Hepatocyte (in vitro differentiated cells): ENCODE measurements around the gene ARMC8. TPM values are rescaled to one million over a fixed set of nuclear protein-coding genes. Genes with fewer than 3 reads are reported as not detected.

Source experiments
- DNase-seq: peaks from one replicate; pipeline ENCODE4 v3.0.0-alpha.2; 2016; ENCODE audit warnings: low spot score
- H2AFZ ChIP-seq: fragments of 200-600 bp; sonication (generic); 2 replicates; pipeline ENCODE4 v1.6.0; 2016; ENCODE audit warnings: antibody characterized with exemption, mild to moderate bottlenecking
- H3K27ac ChIP-seq: fragments of 200-600 bp; sonication (generic); 2 replicates; pipeline ENCODE4 v1.5.1; 2016; ENCODE audit warnings: mild to moderate bottlenecking
- H3K27me3 ChIP-seq: fragments of 200-600 bp; sonication (generic); 2 replicates; pipeline ENCODE4 v1.6.1; 2016
- H3K36me3 ChIP-seq: fragments of 200-600 bp; sonication (generic); replicated peaks from 2 replicates; pipeline ENCODE4 v1.5.1; 2016; ENCODE audit warnings: low read depth; ENCODE audit not compliant: insufficient read depth
- H3K4me1 ChIP-seq: fragments of 200-600 bp; sonication (generic); 2 replicates; pipeline ENCODE4 v1.5.1; 2016; ENCODE audit warnings: mild to moderate bottlenecking, moderate library complexity; ENCODE audit not compliant: insufficient read depth
- H3K4me2 ChIP-seq: fragments of 200-600 bp; sonication (generic); 2 replicates; pipeline ENCODE4 v1.6.0; 2016
- H3K4me3 ChIP-seq: fragments of 200-600 bp; sonication (generic); 2 replicates; pipeline ENCODE4 v1.5.1; 2016; ENCODE audit warnings: mild to moderate bottlenecking
- H3K79me2 ChIP-seq: fragments of 200-600 bp; sonication (generic); 2 replicates; pipeline ENCODE4 v1.6.0; 2017; ENCODE audit warnings: mild to moderate bottlenecking
- H3K9me2 ChIP-seq: fragments of 200-600 bp; sonication (generic); replicated peaks from 2 replicates; pipeline ENCODE4 v1.6.0; 2017; ENCODE audit warnings: mild to moderate bottlenecking; ENCODE audit not compliant: insufficient read depth
- H3K9me3 ChIP-seq: fragments of 200-600 bp; sonication (generic); 2 replicates; pipeline ENCODE4 v1.5.1; 2016; ENCODE audit warnings: low read depth, mild to moderate bottlenecking
- H4K20me1 ChIP-seq: fragments of 200-600 bp; sonication (generic); 2 replicates; pipeline ENCODE4 v1.6.0; 2016; ENCODE audit warnings: mild to moderate bottlenecking; ENCODE audit not compliant: insufficient read depth, poor library complexity, severe bottlenecking
- CTCF ChIP-seq: fragments of 200-600 bp; sonication (generic); IDR thresholded peaks from 2 replicates; pipeline ENCODE4 v1.5.1; 2016; ENCODE audit warnings: antibody characterized with exemption, mild to moderate bottlenecking; ENCODE audit not compliant: poor library complexity
- EZH2 ChIP-seq: fragments of 200-600 bp; sonication (generic); IDR thresholded peaks from 2 replicates; pipeline ENCODE4 v1.6.1; 2016; ENCODE audit warnings: antibody characterized with exemption, mild to moderate bottlenecking, borderline replicate concordance
- EZH2phosphoT487 ChIP-seq: fragments of 200-600 bp; sonication (generic); IDR thresholded peaks from one replicate; pipeline ENCODE4 v1.6.1; 2018; ENCODE audit warnings: antibody characterized with exemption, mild to moderate bottlenecking, low read depth, moderate library complexity; ENCODE audit not compliant: unreplicated experiment, severe bottlenecking
- WGBS: methylation state at CpG from one replicate; pipeline ENCODE4 v1.1.6; 2016; ENCODE audit warnings: low lambda C conversion rate; ENCODE audit errors: missing lambda C conversion rate; 5-methylcytosine and 5-hydroxymethylcytosine counted together
- polyA plus RNA-seq: library from polyadenylated mRNA; unstranded; fragments of >200 nt; fragmentation: Nextera tagmentation; extraction: Ambion mirVana; gene quantifications from 2 replicates; pipeline ENCODE4 v1.2.1, GENCODE V29; 2016
- total RNA-seq: library from RNA; depleted of rRNA; stranded (reverse); fragments of >200 nt; gene quantifications from 2 replicates; pipeline ENCODE4 v1.2.3, GENCODE V29; 2014

ARMC8 gene
- total and polyA plus RNA-seq, 2 experiments from 2014 or later = 46.4 to 52.4 TPM

- WGBS = 67% methylated on average over 1 of the region's 1 CpG
- H4K20me1 ChIP-seq = no peaks in the 10 kb centered on the region
- no peak overlapping the region for H3K4me3 ChIP-seq
- H3K4me2 ChIP-seq = no peak overlapping the region
- H2AFZ ChIP-seq = no peak overlapping the region
- H3K27ac ChIP-seq = no peak overlapping the region
- no peaks in the 10 kb centered on the region for H3K79me2 ChIP-seq
- no peaks in the 10 kb centered on the region for H3K9me2 ChIP-seq
- H3K9me3 ChIP-seq = no peaks in the 10 kb centered on the region
- no peaks in the 10 kb centered on the region for H3K4me1 ChIP-seq
- no peaks in the 10 kb centered on the region for H3K36me3 ChIP-seq
- no peak for DNase-seq
- no peak for TF ChIP-seq CTCF
- TF ChIP-seq EZH2phosphoT487 = no peak
- TF ChIP-seq EZH2 = no peak
- no peaks in the 10 kb centered on the region for H3K27me3 ChIP-seq
Measured at GRCh38 chr3:138260611-138261010, 73.5 kb downstream of the ARMC8 start.

GRCh38 chr3:138263104-138263503, 76.0 kb downstream of the ARMC8 start:
- no peak overlapping the region for H3K27ac ChIP-seq
- no peaks in the 10 kb centered on the region for H3K4me1 ChIP-seq
- no peak for TF ChIP-seq EZH2phosphoT487
- TF ChIP-seq EZH2 = no peak
- TF ChIP-seq CTCF = peak; percentile 3
- no peaks in the 10 kb centered on the region for H3K9me3 ChIP-seq
- no peaks in the 10 kb centered on the region for H3K9me2 ChIP-seq
- H3K27me3 ChIP-seq = no peaks in the 10 kb centered on the region
- H4K20me1 ChIP-seq = no peaks in the 10 kb centered on the region
- WGBS = 61% methylated on average over 2 of the region's 2 CpGs
- H2AFZ ChIP-seq = no peak overlapping the region
- DNase-seq = no peak
- H3K4me3 ChIP-seq = no peak overlapping the region
- no peaks in the 10 kb centered on the region for H3K36me3 ChIP-seq
- no peaks in the 10 kb centered on the region for H3K79me2 ChIP-seq
- H3K4me2 ChIP-seq = no peak overlapping the region

GRCh38 chr3:138265745-138266144, 78.6 kb downstream of the ARMC8 start:
- H3K36me3 ChIP-seq = no peaks in the 10 kb centered on the region
- H3K9me3 ChIP-seq = no peaks in the 10 kb centered on the region
- H2AFZ ChIP-seq = no peak overlapping the region
- no peak overlapping the region for H3K4me2 ChIP-seq
- no peak overlapping the region for H3K4me3 ChIP-seq
- H3K4me1 ChIP-seq = no peaks in the 10 kb centered on the region
- no peaks in the 10 kb centered on the region for H3K79me2 ChIP-seq
- no peak for TF ChIP-seq EZH2
- no peak for TF ChIP-seq CTCF
- TF ChIP-seq EZH2phosphoT487 = no peak
- 92% methylated on average over 1 of the region's 1 CpG for WGBS
- no peak for DNase-seq
- no peaks in the 10 kb centered on the region for H4K20me1 ChIP-seq
- no peaks in the 10 kb centered on the region for H3K9me2 ChIP-seq
- no peak overlapping the region for H3K27ac ChIP-seq
- H3K27me3 ChIP-seq = no peaks in the 10 kb centered on the region

GRCh38 chr3:138267083-138267482, 80.0 kb downstream of the ARMC8 start:
- Histone ChIP-seq H3K4me2 (no peak overlapping the region), H3K79me2 (no peaks in the 10 kb centered on the region), H3K4me1 (no peaks in the 10 kb centered on the region), H2AFZ (no peak overlapping the region), H4K20me1 (no peaks in the 10 kb centered on the region), H3K4me3 (no peak overlapping the region), H3K9me2 (no peaks in the 10 kb centered on the region), H3K36me3 (no peaks in the 10 kb centered on the region), H3K27me3 (no peaks in the 10 kb centered on the region), H3K27ac (no peak overlapping the region), H3K9me3 (no peaks in the 10 kb centered on the region)
- 92% methylated on average over 3 of the region's 3 CpGs for WGBS
- TF ChIP-seq EZH2phosphoT487 = no peak
- no peak for TF ChIP-seq EZH2
- no peak for TF ChIP-seq CTCF
- no peak for DNase-seq
